HepG2 (cell line): Measurements from ENCODE around the gene VILL. TPM values are rescaled to one million over a fixed set of nuclear protein-coding genes. Genes with fewer than 3 reads are reported as not detected.

Experiments
- BORCS8-MEF2B ChIP-seq: sonication (generic); formaldehyde crosslinking; IDR thresholded peaks from 2 replicates; pipeline ENCODE4 v1.8.0; 2022; ENCODE audit warnings: mild to moderate bottlenecking, missing genetic modification reagents
- EEA1 ChIP-seq: sonication (generic); formaldehyde crosslinking; IDR thresholded peaks from 2 replicates; pipeline ENCODE4 v1.5.1; 2020; ENCODE audit warnings: mild to moderate bottlenecking, missing genetic modification reagents, borderline replicate concordance
- HNRNPL ChIP-seq: fragments of 200-400 bp; formaldehyde crosslinking; IDR thresholded peaks from 2 replicates; pipeline ENCODE4 v1.6.1; 2017; ENCODE audit warnings: mild to moderate bottlenecking, low read depth, low read length
- HOXA3 ChIP-seq: sonication (generic); formaldehyde crosslinking; IDR thresholded peaks from 2 replicates; pipeline ENCODE4 v1.5.0; 2020; ENCODE audit warnings: missing genetic modification reagents
- IRF2 ChIP-seq: IDR thresholded peaks from 2 replicates; pipeline ENCODE4 v1.6.1; 2018; ENCODE audit warnings: missing genetic modification reagents, missing compliant biosample characterization
- LCORL ChIP-seq, 2 experiments: fragments of 450-650 bp in 1 of 2; sonication (generic) in 1 of 2; formaldehyde crosslinking in 1 of 2; IDR thresholded peaks; 2 replicates each; pipeline versions ENCODE4 v1.5.0 to v1.6.1; 2017 to 2020; ENCODE audit warnings: antibody characterized with exemption in 1 of 2, missing genetic modification reagents in 1 of 2
- MTF1 ChIP-seq: sonication (generic); formaldehyde crosslinking; IDR thresholded peaks from 2 replicates; pipeline ENCODE4 v1.5.0; 2020; ENCODE audit warnings: missing genetic modification reagents
- RCOR2 ChIP-seq: IDR thresholded peaks from 2 replicates; pipeline ENCODE4 v1.6.1; 2016; ENCODE audit warnings: missing biosample characterization, missing genetic modification reagents
- RORA ChIP-seq: sonication (generic); formaldehyde crosslinking; IDR thresholded peaks from 2 replicates; pipeline ENCODE4 v1.5.0; 2020; ENCODE audit warnings: mild to moderate bottlenecking, missing genetic modification reagents, moderate library complexity
- SOX13 ChIP-seq, 3 experiments: fragments of 450-650 bp in 1 of 3; sonication (generic) in 1 of 3; formaldehyde crosslinking in 1 of 3; IDR thresholded peaks in 2 of 3; conservative IDR thresholded peaks in 1 of 3; 2 replicates each; pipeline versions ENCODE4 v1.5.0 to v1.6.1; 2016 to 2020; ENCODE audit warnings: antibody characterized with exemption in 1 of 3, mild to moderate bottlenecking in 1 of 3, missing compliant biosample characterization in 1 of 3, missing genetic modification reagents in 1 of 3, moderate library complexity in 1 of 3
- ZNF143 ChIP-seq: sonication (generic); formaldehyde crosslinking; IDR thresholded peaks from 2 replicates; pipeline ENCODE4 v1.4.0; 2020; ENCODE audit warnings: missing genetic modification reagents
- ZNF605 ChIP-seq: sonication (generic); formaldehyde crosslinking; IDR thresholded peaks from 2 replicates; pipeline ENCODE4 v1.8.0; 2022; ENCODE audit warnings: mild to moderate bottlenecking, missing genetic modification reagents
- ZNF766 ChIP-seq: sonication (generic); formaldehyde crosslinking; IDR thresholded peaks from 2 replicates; pipeline ENCODE4 v1.5.0; 2020; ENCODE audit warnings: missing genetic modification reagents, borderline replicate concordance
- polyA plus RNA-seq, 8 experiments: library from polyadenylated mRNA; depleted of rRNA in 3 of 8; stranded (reverse) in 7 of 8; unstranded in 1 of 8; fragments of >200 nt; fragmentation: Illumina TruSeq in 4 of 8; extraction: Trizol in 4 of 8; gene quantifications; 2 replicates each; pipeline versions ENCODE4 v1.2.1 to v1.2.3, GENCODE V29; 2011 to 2016; ENCODE audit warnings: low read depth in 4 of 8, missing spikeins in 1 of 8, mixed read lengths in 1 of 8; ENCODE audit not compliant: insufficient read depth in 1 of 8
- total RNA-seq, 5 experiments: library from RNA; depleted of rRNA; stranded (reverse); fragments of >200 nt; fragmentation: Illumina TruSeq; extraction: Trizol; gene quantifications; 2 replicates each; pipeline ENCODE4 v1.2.3, GENCODE V29; 2016; ENCODE audit warnings: low read depth in 1 of 5
- TF ChIP-seq, protein P1 (sequence below): sonication (generic); formaldehyde crosslinking; IDR thresholded peaks from 2 replicates; pipeline ENCODE4 v1.8.0; 2022; ENCODE audit warnings: missing genetic modification reagents, mild to moderate bottlenecking, borderline replicate concordance
- TF ChIP-seq, protein P2 (sequence below): fragments of 450-650 bp; IDR thresholded peaks from 2 replicates; pipeline ENCODE4 v1.6.1; 2016
- TF ChIP-seq, protein P3 (sequence below): sonication (generic); formaldehyde crosslinking; IDR thresholded peaks from 2 replicates; pipeline ENCODE4 v1.5.1; 2020; ENCODE audit warnings: mild to moderate bottlenecking, missing genetic modification reagents, moderate library complexity
- TF ChIP-seq, protein P4 (sequence below): IDR thresholded peaks from 2 replicates; pipeline ENCODE4 v1.4.0; 2020; ENCODE audit warnings: mild to moderate bottlenecking, missing genetic modification reagents
- TF ChIP-seq, protein P5 (sequence below): sonication (generic); formaldehyde crosslinking; IDR thresholded peaks from 2 replicates; pipeline ENCODE4 v1.8.1; 2023; ENCODE audit warnings: mild to moderate bottlenecking, missing genetic modification reagents, borderline replicate concordance

The VILL gene
- total and polyA plus RNA-seq, 2 of the 13 experiments (the other 11 are each of a cell fraction or from before 2014, with no cell fraction given), result 3.2 to 5.3 TPM

DNA sequence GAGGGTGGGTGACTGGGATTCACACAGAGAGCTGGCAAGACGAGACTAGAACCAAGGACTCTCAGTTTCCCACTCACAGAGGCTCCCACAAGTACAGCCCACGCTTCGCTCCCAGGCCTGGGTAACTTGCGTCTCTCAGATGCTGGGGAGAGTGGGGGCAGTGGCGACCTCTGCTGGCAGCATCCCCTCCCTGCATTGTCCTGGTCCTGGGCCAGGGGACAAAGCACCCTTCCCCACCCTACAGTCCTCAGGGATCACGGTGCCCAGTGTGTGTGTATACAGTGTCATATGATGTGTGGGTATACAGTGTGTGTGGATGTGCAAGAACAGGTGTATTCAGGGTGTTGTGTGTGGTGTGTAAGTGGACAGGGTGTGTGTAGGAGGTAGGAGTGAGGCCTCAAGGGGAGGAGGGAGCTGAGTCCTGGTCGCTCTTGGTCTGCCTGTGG lies 12.8 kb downstream of the VILL start (continued):
- TF ChIP-seq ZNF766, result no peak
- peak; percentile 73; the same call in 1 of the 2 replicates for TF ChIP-seq BORCS8-MEF2B (CRISPR knock-in tag)
- TF ChIP-seq, protein P1, sequence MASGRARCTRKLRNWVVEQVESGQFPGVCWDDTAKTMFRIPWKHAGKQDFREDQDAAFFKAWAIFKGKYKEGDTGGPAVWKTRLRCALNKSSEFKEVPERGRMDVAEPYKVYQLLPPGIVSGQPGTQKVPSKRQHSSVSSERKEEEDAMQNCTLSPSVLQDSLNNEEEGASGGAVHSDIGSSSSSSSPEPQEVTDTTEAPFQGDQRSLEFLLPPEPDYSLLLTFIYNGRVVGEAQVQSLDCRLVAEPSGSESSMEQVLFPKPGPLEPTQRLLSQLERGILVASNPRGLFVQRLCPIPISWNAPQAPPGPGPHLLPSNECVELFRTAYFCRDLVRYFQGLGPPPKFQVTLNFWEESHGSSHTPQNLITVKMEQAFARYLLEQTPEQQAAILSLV (CRISPR knock-in tag), result 0 out of 2 replicates have a peak, but pooled peaks have one; percentile 41
- TF ChIP-seq, protein P2, sequence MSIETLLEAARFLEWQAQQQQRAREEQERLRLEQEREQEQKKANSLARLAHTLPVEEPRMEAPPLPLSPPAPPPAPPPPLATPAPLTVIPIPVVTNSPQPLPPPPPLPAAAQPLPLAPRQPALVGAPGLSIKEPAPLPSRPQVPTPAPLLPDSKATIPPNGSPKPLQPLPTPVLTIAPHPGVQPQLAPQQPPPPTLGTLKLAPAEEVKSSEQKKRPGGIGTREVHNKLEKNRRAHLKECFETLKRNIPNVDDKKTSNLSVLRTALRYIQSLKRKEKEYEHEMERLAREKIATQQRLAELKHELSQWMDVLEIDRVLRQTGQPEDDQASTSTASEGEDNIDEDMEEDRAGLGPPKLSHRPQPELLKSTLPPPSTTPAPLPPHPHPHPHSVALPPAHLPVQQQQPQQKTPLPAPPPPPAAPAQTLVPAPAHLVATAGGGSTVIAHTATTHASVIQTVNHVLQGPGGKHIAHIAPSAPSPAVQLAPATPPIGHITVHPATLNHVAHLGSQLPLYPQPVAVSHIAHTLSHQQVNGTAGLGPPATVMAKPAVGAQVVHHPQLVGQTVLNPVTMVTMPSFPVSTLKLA, result peak; percentile 8; the same call in 1 of the 2 replicates
- 0 out of 2 replicates have a peak, but pooled peaks have one; percentile 45 for TF ChIP-seq RCOR2
- TF ChIP-seq RORA (CRISPR knock-in tag), result no peak
- peak; percentile 44; the same call in 1 of the 2 replicates for TF ChIP-seq ZNF605 (CRISPR knock-in tag)
- TF ChIP-seq MTF1 (CRISPR knock-in tag), result no peak
- TF ChIP-seq, protein P3, sequence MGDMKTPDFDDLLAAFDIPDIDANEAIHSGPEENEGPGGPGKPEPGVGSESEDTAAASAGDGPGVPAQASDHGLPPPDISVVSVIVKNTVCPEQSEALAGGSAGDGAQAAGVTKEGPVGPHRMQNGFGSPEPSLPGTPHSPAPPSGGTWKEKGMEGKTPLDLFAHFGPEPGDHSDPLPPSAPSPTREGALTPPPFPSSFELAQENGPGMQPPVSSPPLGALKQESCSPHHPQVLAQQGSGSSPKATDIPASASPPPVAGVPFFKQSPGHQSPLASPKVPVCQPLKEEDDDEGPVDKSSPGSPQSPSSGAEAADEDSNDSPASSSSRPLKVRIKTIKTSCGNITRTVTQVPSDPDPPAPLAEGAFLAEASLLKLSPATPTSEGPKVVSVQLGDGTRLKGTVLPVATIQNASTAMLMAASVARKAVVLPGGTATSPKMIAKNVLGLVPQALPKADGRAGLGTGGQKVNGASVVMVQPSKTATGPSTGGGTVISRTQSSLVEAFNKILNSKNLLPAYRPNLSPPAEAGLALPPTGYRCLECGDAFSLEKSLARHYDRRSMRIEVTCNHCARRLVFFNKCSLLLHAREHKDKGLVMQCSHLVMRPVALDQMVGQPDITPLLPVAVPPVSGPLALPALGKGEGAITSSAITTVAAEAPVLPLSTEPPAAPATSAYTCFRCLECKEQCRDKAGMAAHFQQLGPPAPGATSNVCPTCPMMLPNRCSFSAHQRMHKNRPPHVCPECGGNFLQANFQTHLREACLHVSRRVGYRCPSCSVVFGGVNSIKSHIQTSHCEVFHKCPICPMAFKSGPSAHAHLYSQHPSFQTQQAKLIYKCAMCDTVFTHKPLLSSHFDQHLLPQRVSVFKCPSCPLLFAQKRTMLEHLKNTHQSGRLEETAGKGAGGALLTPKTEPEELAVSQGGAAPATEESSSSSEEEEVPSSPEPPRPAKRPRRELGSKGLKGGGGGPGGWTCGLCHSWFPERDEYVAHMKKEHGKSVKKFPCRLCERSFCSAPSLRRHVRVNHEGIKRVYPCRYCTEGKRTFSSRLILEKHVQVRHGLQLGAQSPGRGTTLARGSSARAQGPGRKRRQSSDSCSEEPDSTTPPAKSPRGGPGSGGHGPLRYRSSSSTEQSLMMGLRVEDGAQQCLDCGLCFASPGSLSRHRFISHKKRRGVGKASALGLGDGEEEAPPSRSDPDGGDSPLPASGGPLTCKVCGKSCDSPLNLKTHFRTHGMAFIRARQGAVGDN (CRISPR knock-in tag), result peak; percentile 49
- no peak for TF ChIP-seq SOX13 (IDR thresholded peaks at IDR 0.05)
- no peak for TF ChIP-seq SOX13 (CRISPR knock-in tag; conservative IDR thresholded peaks at IDR 0.05 in 1 of 2, IDR thresholded peaks at IDR 0.05 in 1 of 2)
- TF ChIP-seq, protein P4, sequence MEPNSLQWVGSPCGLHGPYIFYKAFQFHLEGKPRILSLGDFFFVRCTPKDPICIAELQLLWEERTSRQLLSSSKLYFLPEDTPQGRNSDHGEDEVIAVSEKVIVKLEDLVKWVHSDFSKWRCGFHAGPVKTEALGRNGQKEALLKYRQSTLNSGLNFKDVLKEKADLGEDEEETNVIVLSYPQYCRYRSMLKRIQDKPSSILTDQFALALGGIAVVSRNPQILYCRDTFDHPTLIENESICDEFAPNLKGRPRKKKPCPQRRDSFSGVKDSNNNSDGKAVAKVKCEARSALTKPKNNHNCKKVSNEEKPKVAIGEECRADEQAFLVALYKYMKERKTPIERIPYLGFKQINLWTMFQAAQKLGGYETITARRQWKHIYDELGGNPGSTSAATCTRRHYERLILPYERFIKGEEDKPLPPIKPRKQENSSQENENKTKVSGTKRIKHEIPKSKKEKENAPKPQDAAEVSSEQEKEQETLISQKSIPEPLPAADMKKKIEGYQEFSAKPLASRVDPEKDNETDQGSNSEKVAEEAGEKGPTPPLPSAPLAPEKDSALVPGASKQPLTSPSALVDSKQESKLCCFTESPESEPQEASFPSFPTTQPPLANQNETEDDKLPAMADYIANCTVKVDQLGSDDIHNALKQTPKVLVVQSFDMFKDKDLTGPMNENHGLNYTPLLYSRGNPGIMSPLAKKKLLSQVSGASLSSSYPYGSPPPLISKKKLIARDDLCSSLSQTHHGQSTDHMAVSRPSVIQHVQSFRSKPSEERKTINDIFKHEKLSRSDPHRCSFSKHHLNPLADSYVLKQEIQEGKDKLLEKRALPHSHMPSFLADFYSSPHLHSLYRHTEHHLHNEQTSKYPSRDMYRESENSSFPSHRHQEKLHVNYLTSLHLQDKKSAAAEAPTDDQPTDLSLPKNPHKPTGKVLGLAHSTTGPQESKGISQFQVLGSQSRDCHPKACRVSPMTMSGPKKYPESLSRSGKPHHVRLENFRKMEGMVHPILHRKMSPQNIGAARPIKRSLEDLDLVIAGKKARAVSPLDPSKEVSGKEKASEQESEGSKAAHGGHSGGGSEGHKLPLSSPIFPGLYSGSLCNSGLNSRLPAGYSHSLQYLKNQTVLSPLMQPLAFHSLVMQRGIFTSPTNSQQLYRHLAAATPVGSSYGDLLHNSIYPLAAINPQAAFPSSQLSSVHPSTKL (CRISPR knock-in tag), result 0 out of 2 replicates have a peak, but pooled peaks have one; percentile 13
- no peak for TF ChIP-seq HNRNPL
- TF ChIP-seq IRF2 (CRISPR knock-in tag), result no peak
- no peak for TF ChIP-seq ZNF143 (CRISPR knock-in tag)
- TF ChIP-seq, protein P5, sequence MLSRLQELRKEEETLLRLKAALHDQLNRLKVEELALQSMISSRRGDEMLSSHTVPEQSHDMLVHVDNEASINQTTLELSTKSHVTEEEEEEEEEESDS (CRISPR knock-in tag), result no peak
- no peak for TF ChIP-seq LCORL (IDR thresholded peaks at IDR 0.05)
- TF ChIP-seq LCORL (CRISPR knock-in tag; IDR thresholded peaks at IDR 0.05), result peak; percentile 62
- TF ChIP-seq EEA1 (CRISPR knock-in tag), result no peak
- 0 out of 2 replicates have a peak, but pooled peaks have one; percentile 4 for TF ChIP-seq HOXA3 (CRISPR knock-in tag)
